ENCODE data around the gene ANXA8. TPM values are rescaled to one million over a fixed set of nuclear protein-coding genes. Genes with fewer than 3 reads are reported as not detected.

Gene ANXA8
- total RNA-seq, 4 donors from 2014 or later: not detected

DNA sequence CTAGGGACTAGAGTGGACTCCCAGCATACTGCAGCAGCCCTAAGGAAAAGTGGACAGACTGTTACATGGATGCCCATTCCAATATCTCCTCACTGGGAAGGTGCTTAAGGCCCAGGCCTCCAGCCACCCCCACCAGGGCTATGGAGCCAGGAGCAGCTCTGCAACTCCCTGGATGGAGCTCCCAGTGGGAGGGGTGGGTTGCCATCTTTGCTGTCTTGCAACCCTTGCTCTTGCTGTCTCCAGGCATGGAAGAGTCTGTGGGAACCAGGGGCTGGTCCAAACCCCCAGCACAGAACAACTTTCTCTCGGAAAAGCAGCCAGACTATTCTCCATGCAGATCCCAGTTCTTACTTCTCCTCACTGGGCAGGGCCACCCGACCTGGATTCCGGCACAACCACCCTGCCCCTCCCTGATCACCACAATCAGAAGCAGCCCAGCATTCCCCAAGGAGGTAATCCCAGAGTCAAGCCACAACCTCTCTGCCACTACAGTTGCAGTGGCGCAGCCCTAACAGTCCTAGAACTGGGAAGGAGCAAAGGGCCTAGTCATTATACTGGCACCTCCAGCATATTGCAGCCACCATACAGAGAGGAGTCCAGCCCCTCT is 58.0 kb downstream of the ANXA8 start:
- no peaks in the 10 kb centered on the region for H3K36me3 ChIP-seq
- no peak overlapping the region for H3K27ac ChIP-seq (replicated peaks in 1 of 4)
- H3K4me3 ChIP-seq: no peak overlapping the region
- no peaks in the 10 kb centered on the region for H3K9me3 ChIP-seq
- TF ChIP-seq POLR2A (IDR thresholded peaks at IDR 0.05; ENCODE audit: low read depth) (no peak), POLR2AphosphoS5 (IDR thresholded peaks at IDR 0.05) (no peak)
- TF ChIP-seq, protein P1, sequence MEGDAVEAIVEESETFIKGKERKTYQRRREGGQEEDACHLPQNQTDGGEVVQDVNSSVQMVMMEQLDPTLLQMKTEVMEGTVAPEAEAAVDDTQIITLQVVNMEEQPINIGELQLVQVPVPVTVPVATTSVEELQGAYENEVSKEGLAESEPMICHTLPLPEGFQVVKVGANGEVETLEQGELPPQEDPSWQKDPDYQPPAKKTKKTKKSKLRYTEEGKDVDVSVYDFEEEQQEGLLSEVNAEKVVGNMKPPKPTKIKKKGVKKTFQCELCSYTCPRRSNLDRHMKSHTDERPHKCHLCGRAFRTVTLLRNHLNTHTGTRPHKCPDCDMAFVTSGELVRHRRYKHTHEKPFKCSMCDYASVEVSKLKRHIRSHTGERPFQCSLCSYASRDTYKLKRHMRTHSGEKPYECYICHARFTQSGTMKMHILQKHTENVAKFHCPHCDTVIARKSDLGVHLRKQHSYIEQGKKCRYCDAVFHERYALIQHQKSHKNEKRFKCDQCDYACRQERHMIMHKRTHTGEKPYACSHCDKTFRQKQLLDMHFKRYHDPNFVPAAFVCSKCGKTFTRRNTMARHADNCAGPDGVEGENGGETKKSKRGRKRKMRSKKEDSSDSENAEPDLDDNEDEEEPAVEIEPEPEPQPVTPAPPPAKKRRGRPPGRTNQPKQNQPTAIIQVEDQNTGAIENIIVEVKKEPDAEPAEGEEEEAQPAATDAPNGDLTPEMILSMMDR (IDR thresholded peaks at IDR 0.05): no peak
- no peaks in the 10 kb centered on the region for H3K27me3 ChIP-seq
- H3K4me1 ChIP-seq: no peaks in the 10 kb centered on the region
- intact Hi-C loops (cut with DNase I): no loop called here
- 87% methylated on average over 3 of the region's 4 CpGs for WGBS
- no peak for DNase-seq (ENCODE audit: extremely low spot score)

DNA sequence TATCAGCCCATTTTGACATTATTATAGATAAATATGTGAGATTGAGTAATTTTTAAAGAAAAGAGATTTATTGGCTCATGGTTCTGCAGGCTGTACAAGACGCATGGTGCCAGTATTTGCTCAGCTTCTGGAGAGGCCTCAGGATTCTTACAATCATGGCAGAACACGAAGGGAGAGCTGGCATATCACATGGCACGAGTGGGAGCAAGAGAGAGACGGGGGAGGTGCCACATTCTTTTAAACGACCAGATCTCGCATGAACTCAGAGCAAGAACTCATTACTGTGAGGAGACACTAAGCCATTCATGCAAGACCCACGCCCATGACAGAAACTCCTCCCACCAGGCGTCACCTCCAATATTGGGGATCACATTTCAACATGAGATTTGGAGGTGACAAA is 59.7 kb downstream of the ANXA8 start:
- no peaks in the 10 kb centered on the region for H3K9me3 ChIP-seq
- peaks cover 0 to 7% (median 0%) of the 10 kb centered on the region in 4 donors for H3K27me3 ChIP-seq
- no peak overlapping the region for H3K4me3 ChIP-seq
- WGBS: 73% methylated on average over 8 of the region's 8 CpGs
- no peaks in the 10 kb centered on the region for H3K36me3 ChIP-seq
- intact Hi-C loops (cut with DNase I): no loop called here
- H3K4me1 ChIP-seq: no peaks in the 10 kb centered on the region
- TF ChIP-seq, protein P1 (IDR thresholded peaks at IDR 0.05): no peak
- TF ChIP-seq POLR2AphosphoS5 (IDR thresholded peaks at IDR 0.05) (no peak), EP300 (IDR thresholded peaks at IDR 0.05) (no peak), POLR2A (IDR thresholded peaks at IDR 0.05; ENCODE audit: low read depth) (no peak)
- no peak overlapping the region for H3K27ac ChIP-seq (replicated peaks in 1 of 4)
- peak; percentile 90 for DNase-seq (ENCODE audit: extremely low spot score)

DNA sequence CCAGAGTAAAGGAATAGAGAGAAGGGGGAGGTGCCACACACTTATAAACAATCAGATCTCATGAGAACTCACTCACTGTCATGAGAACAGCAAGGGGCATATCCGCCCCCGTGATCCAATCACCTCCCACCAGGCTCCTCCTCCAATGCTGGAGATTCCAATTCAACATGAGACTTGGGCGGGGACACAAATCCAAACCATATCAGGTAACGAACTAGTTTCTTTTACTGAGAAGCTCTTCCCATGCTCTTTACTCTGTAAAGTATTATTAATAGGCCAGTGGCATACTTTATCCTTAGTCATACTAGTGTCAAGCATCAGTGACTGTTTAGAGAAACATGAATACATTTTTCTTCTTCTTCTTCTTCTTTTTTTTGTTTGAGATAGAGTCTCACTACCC is 60.4 kb downstream of the ANXA8 start:
- peak; percentile 42 for DNase-seq (ENCODE audit: extremely low spot score)
- Histone ChIP-seq H3K27me3 (peaks cover 0 to 8% (median 0%) of the 10 kb centered on the region in 4 donors), H3K27ac (replicated peaks in 1 of 4) (no peak overlapping the region), H3K4me1 (no peaks in the 10 kb centered on the region), H3K9me3 (no peaks in the 10 kb centered on the region), H3K4me3 (no peak overlapping the region), H3K36me3 (no peaks in the 10 kb centered on the region)
- intact Hi-C loops (cut with DNase I): no loop called here
- TF ChIP-seq, protein P1 (IDR thresholded peaks at IDR 0.05): no peak
- TF ChIP-seq POLR2AphosphoS5 (IDR thresholded peaks at IDR 0.05): no peak
- TF ChIP-seq POLR2A (IDR thresholded peaks at IDR 0.05; ENCODE audit: low read depth): no peak
- TF ChIP-seq EP300 (IDR thresholded peaks at IDR 0.05): no peak
- WGBS: 75% methylated on average over 4 of the region's 4 CpGs

DNA sequence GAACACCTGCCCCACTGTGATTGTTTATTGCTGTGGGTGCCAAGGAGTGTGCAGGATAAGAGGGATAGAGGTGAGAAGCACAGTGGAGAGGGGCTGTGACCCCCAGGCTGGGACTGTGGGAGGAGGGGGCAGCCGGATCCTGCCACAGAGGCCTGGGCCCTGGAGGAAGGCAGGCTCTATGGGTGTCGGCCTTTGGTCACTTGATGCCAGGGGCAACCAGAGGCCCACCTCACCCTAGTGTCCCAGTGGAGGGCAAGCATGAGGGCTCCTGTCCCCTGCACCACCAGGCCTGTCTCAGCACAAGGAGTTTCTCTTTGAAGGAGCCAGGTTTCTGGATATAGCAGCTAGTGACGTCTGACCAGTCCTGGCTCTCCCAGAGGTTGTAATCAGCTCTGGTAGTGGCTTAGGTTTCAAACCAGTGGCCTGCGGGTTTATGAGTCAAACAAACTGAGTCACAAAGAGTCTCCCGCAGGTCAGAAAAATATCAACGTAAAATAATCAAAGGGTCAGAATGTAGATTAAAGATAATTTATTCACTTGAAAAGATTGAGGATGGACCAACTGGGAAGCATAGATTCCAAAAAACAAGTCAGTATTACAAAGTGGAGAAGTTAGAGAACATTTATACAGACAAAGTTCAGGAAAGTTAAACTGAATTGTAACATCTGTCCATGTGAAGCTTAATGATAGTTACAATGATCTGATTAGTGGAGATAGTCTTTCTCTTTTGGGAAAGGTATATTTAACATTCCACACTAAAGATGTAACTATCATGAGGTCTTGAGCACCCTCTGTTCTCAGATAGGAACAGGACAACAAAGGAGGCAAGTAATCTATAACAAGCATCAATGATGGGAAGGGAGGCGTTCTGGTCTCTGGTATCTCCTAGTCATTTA is 62.6 kb downstream of the ANXA8 start:
- Histone ChIP-seq H3K4me3 (no peak overlapping the region), H3K4me1 (no peaks in the 10 kb centered on the region), H3K36me3 (no peaks in the 10 kb centered on the region), H3K27me3 (peaks cover 0 to 8% (median 0%) of the 10 kb centered on the region in 4 donors), H3K27ac (replicated peaks in 1 of 4) (no peak overlapping the region), H3K9me3 (no peaks in the 10 kb centered on the region)
- intact Hi-C loops (cut with DNase I): no loop called here
- peak; percentile 62 for DNase-seq (ENCODE audit: extremely low spot score)
- TF ChIP-seq EP300 (IDR thresholded peaks at IDR 0.05): no peak
- TF ChIP-seq POLR2AphosphoS5 (IDR thresholded peaks at IDR 0.05): no peak
- TF ChIP-seq, protein P1 (IDR thresholded peaks at IDR 0.05): no peak
- no peak for TF ChIP-seq POLR2A (IDR thresholded peaks at IDR 0.05; ENCODE audit: low read depth)
- 91% methylated on average over 7 of the region's 7 CpGs for WGBS

Measured in esophagus muscularis mucosa (tissue), 4 donors.